GM10847 (cell line): ENCODE measurements around the gene MMP8.

Source experiments
- POLR2A ChIP-seq: IDR thresholded peaks from 2 replicates; pipeline ENCODE4 v1.6.1; 2011; ENCODE audit not compliant: insufficient read length; ENCODE audit errors: extremely low read depth

The MMP8 gene

GRCh38 chr11:102729849-102730815 is 5.4 kb upstream of the MMP8 start:
- TF ChIP-seq POLR2A = no peak

GRCh38 chr11:102727890-102728289 is 3.1 kb upstream of the MMP8 start:
- TF ChIP-seq POLR2A = no peak

- no peak for TF ChIP-seq POLR2A
Observed at GRCh38 chr11:102722821-102723220, 1.9 kb downstream of the MMP8 start.

- no peak for TF ChIP-seq POLR2A
Observed at GRCh38 chr11:102719620-102720277, 5.0 kb downstream of the MMP8 start.

- TF ChIP-seq POLR2A = no peak
Observed at GRCh38 chr11:102717280-102717679, 7.5 kb downstream of the MMP8 start.

- no peak for TF ChIP-seq POLR2A
Observed at GRCh38 chr11:102716527-102716926, 8.2 kb downstream of the MMP8 start.

DNA sequence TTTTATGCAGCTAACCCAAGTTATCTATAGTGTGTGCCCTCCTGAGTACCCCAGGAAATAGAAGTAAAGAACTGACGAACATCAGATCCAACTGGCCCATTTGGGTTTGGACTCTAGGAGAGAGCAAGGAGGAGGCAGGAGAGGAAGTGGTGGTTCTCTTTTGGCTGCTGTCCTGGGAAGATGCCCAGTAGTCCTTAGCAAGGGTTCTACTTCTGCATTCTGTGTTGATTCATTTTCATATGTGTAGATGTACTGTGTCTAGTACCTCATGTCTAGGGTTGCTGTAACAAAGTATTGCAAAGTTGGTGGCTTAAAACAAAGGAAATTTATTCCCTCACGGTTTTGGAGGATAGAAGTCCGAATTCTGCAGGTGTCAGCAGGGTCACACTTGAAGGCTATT is 12.6 kb downstream of the MMP8 start:
- TF ChIP-seq POLR2A = no peak

DNA sequence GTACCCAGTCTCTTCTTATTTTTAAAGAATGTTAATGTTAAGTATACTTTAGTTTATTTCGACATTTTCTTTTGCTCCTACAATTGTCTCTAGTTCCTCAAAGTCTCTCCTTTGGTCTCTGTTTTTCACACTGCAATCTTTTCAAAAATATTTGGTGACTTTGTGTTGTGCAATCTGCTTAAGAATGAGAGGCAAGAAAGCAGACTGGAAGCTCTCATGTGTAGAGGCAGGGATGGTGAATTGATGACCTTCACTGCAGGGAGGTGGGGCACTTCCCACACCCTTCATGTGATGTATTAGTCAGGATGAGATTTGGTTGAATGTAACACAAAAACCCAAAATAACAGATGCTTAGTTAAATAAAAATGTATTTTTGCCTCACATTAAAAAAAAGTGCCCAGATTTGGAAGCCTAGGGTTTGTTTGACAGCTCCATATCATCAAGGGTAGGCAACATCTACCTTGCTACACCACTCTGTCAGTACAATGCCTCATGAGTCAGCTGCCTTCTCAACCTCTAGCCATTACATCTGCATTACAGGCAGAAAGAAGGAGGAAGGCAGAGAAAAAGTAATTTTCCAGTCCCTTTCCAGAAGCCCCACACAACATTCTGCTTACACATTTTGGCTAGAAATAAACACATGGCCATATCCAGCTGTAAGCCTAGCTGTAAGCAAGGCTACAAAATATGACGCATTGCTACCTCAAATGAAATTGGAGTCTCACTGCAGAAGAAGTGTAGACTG is 15.4 kb downstream of the MMP8 start:
- TF ChIP-seq POLR2A = no peak

- no peak for TF ChIP-seq POLR2A
Observed at GRCh38 chr11:102708654-102709053, 16.1 kb downstream of the MMP8 start.

- no peak for TF ChIP-seq POLR2A
Observed at GRCh38 chr11:102705626-102706025, 19.1 kb downstream of the MMP8 start, which contains the start of gene MMP27. Gene MMP27, minus strand, starts transcription at chr11:102705769. Its CDS starts 55 bp downstream, at chr11:102705714.

DNA sequence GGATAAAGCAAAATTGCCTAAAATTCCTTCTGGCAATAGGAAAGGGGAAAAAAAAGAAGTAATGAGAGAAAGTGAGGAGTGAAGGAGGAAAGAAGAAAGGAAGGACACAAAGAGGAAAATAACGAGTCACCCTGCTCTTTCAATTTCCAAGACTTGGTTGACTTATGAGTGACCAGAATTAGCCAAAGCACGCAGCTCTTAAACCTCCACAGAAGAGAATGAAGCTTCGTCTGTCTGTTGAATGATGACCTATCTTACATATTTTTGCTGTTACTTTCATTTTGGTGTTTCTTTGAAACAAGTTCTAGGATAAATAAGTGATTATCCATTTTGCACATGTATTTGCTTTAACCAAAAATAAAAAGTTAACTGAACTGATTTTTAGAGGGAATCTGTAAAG is 19.9 kb downstream of the MMP8 start:
- no peak for TF ChIP-seq POLR2A

- TF ChIP-seq POLR2A = no peak
Observed at GRCh38 chr11:102703826-102704493, 20.8 kb downstream of the MMP8 start.

GRCh38 chr11:102695201-102695600 is 29.6 kb downstream of the MMP8 start:
- TF ChIP-seq POLR2A = no peak

- TF ChIP-seq POLR2A = no peak
Observed at GRCh38 chr11:102685754-102686153, 39.0 kb downstream of the MMP8 start.

GRCh38 chr11:102685338-102685737 is 39.4 kb downstream of the MMP8 start:
- no peak for TF ChIP-seq POLR2A

- TF ChIP-seq POLR2A = no peak
Observed at GRCh38 chr11:102683277-102683676, 41.5 kb downstream of the MMP8 start.

DNA sequence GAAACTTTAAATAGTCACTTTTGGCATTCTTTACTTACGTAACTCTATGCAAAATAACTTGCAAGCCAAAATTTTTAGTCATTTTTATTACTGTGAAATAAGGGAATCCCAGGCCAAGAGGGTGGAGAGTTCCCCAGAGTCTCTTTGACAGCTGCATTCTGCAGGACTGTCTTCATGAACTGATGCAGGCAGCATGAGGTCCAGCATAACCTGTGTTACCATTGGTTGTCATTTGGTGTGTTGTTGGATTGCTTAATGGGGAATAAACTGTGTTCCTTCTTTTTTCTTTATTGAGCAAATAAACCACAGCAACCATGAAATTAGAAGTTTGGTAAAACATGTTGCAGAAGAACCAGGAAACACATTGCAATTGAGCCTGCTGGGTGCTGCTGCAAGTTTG is 43.8 kb downstream of the MMP8 start:
- TF ChIP-seq POLR2A = no peak
